BE2C (cell line): ENCODE measurements around the gene GRM1.

Source experiments
- DNase-seq: peaks from one replicate; pipeline ENCODE4 v3.0.0-alpha.2; 2020
- H3K27me3 ChIP-seq: fragments of 250-450 bp; sonication (Bioruptor Pico); 2 replicates; pipeline ENCODE4 v1.5.1; 2020; ENCODE audit warnings: mild to moderate bottlenecking
- H3K36me3 ChIP-seq: fragments of 250-450 bp; sonication (Bioruptor Pico); 2 replicates; pipeline ENCODE4 v1.5.1; 2020; ENCODE audit warnings: mild to moderate bottlenecking
- H3K4me1 ChIP-seq: fragments of 250-450 bp; sonication (Bioruptor Pico); 2 replicates; pipeline ENCODE4 v1.5.1; 2020
- H3K4me3 ChIP-seq: 2 replicates; pipeline ENCODE4 v1.5.1; 2011; ENCODE audit warnings: low read depth, low read length
- H3K9me3 ChIP-seq: fragments of 250-450 bp; sonication (Bioruptor Pico); 2 replicates; pipeline ENCODE4 v1.5.1; 2020
- TF ChIP-seq, protein P1 (sequence below): IDR thresholded peaks from 2 replicates; pipeline ENCODE4 v1.5.1; 2012; ENCODE audit warnings: mild to moderate bottlenecking, low read depth, low read length

GRM1 gene

DNA sequence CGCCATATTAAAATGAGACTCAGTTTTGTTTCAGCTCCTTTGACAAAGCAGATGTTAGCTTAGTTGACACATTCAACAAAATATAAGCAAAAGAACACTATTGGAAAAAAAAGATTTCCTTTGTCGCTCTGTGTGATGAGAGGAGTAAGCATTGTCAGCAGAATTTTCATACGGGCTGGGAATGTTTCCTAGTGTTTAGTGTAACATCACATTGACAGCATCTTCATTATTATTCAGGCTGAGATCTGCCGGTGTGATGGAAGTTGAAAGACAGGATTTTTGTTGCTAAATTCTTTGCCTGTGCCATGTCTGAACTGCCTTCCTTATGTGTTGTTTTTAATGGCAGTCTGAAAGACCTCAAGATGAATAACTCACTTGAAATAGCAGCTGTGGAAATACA lies 49.1 kb downstream of the GRM1 start:
- Histone ChIP-seq H3K4me3 (no peak overlapping the region), H3K9me3 (no peaks in the 10 kb centered on the region)
- DNase-seq, result no peak

DNA sequence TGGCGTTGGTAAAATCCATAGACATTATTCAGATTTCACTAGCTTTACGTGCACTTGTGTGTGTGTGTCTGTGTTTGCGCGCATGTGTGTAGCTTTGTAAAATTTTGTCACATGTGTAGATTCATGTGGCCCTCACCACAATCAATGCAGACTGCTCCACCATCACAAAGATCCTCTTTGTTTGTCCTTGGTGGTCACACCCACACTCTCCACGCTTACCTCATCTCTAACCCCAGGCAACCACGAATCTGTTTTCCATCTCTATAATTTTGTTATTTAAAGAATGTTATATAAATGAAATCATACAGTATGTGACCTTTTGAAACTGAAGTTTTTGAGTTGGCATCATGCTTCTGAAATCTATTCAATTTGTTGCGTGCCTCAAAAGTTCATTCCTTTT lies 58.5 kb downstream of the GRM1 start:
- no peaks in the 10 kb centered on the region for H3K36me3 ChIP-seq
- TF ChIP-seq, protein P1, sequence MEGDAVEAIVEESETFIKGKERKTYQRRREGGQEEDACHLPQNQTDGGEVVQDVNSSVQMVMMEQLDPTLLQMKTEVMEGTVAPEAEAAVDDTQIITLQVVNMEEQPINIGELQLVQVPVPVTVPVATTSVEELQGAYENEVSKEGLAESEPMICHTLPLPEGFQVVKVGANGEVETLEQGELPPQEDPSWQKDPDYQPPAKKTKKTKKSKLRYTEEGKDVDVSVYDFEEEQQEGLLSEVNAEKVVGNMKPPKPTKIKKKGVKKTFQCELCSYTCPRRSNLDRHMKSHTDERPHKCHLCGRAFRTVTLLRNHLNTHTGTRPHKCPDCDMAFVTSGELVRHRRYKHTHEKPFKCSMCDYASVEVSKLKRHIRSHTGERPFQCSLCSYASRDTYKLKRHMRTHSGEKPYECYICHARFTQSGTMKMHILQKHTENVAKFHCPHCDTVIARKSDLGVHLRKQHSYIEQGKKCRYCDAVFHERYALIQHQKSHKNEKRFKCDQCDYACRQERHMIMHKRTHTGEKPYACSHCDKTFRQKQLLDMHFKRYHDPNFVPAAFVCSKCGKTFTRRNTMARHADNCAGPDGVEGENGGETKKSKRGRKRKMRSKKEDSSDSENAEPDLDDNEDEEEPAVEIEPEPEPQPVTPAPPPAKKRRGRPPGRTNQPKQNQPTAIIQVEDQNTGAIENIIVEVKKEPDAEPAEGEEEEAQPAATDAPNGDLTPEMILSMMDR, result no peak
- H3K9me3 ChIP-seq, result no peaks in the 10 kb centered on the region
- no peak overlapping the region for H3K4me3 ChIP-seq
- H3K4me1 ChIP-seq, result no peaks in the 10 kb centered on the region
- no peak for DNase-seq
- H3K27me3 ChIP-seq, result no peaks in the 10 kb centered on the region; the same call in 1 of the 2 replicates

More for the DNA sequence above, 49.1 kb downstream of the GRM1 start:
- TF ChIP-seq, protein P1, result no peak
- H3K4me1 ChIP-seq, result no peaks in the 10 kb centered on the region
- H3K36me3 ChIP-seq, result no peaks in the 10 kb centered on the region
- H3K27me3 ChIP-seq, result no peaks in the 10 kb centered on the region

DNA sequence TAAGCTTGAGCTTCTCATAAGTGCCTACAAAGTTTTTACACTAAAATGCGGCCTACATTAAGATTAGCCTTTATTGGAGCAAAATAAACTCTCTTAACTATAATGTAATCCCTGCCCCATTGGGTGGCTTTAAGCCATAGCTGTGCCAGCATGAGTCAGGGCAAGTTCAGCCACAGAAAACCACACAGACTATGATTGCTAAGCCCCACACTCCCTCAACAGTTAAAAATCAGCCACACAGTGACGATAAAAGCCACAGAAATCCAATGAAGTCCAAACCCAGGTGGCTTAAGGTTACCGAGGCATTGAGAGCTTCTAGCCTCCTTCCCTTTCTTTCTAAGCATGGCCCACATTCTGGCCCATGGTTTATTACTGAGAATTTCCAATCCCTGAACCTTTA lies 61.6 kb downstream of the GRM1 start:
- no peak overlapping the region for H3K4me3 ChIP-seq
- H3K36me3 ChIP-seq, result no peaks in the 10 kb centered on the region
- no peak for DNase-seq
- H3K27me3 ChIP-seq, result no peaks in the 10 kb centered on the region; the same call in 1 of the 2 replicates
- no peaks in the 10 kb centered on the region for H3K9me3 ChIP-seq
- H3K4me1 ChIP-seq, result no peaks in the 10 kb centered on the region
- TF ChIP-seq, protein P1, result no peak

DNA sequence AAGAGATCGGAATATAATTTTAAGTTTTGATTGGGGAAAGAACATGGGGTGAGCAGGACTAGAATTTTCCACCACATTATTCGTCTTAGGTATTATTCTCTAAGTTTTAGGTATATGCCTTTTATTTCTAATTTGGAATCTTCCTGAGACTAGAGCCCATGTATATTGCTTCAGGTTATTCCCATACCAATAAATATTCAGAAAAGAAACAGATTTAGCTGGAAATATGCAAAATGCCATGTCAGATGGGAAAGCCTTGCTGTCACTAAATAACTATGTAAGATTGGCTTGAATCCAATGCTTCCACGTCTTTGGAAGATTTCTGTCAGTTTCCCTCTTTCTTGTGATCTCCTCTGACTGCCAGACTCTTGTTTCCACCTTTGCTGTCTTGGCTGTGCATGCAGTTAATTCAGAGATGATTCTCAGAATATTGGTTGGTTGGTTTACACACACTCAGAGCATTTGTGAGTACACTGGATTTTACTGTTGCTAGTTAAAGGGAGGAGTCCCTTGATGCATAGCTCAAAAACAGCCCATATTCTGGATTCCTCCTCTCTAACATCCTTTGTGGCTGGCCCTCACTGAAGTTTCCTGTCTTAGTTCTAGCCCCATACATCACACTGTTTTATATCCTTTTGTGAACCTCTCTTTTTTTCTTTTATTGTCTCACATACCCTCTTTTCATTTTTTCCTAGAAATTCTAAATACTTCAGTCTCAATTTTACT lies 64.3 kb downstream of the GRM1 start:
- no peak overlapping the region for H3K4me3 ChIP-seq
- H3K27me3 ChIP-seq, result no peaks in the 10 kb centered on the region; the same call in 1 of the 2 replicates
- TF ChIP-seq, protein P1, result no peak
- H3K9me3 ChIP-seq, result no peaks in the 10 kb centered on the region
- no peaks in the 10 kb centered on the region for H3K36me3 ChIP-seq
- DNase-seq, result no peak
- no peaks in the 10 kb centered on the region for H3K4me1 ChIP-seq

DNA sequence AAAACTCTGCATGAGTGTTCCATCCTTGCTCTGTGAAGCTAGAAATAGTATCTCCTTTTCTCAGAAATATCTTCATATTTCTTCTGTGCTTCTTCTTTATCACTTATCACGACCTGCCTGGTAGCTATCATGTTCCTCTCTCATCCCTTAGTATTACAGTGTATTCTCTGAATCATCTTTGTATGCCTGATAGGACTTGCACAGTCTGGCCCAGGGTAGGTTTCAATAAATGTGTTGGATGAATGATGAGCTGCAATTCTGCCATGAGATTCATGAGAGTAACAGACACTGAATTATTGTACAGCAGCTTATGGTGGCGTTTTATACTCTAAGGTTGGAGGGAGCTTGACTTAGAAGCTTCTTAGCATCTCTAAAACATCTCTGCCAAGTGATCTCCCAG lies 66.6 kb downstream of the GRM1 start:
- Histone ChIP-seq H3K4me1 (no peaks in the 10 kb centered on the region), H3K36me3 (no peaks in the 10 kb centered on the region), H3K4me3 (no peak overlapping the region), H3K27me3 (no peaks in the 10 kb centered on the region), H3K9me3 (no peaks in the 10 kb centered on the region)
- TF ChIP-seq, protein P1, result no peak
- no peak for DNase-seq

DNA sequence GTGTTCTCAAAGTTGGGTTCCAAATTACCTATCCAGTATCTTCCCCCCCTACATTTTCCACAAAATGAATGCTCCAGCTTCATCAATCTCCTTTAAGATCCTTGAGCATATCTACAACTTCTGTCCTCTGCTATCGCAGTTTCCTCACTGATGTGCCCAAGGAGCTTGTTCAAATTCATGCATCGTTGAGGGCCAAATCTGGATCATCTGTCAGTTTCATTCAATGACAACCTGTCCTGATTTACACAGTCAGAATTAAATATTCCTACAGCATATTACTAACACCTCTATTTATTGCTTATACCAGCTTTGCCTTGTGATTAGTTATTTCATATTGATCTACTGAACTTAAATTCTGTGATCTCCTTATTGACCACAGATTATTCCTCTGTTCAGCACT lies 68.7 kb downstream of the GRM1 start:
- no peak for DNase-seq

More for the DNA sequence above, 68.7 kb downstream of the GRM1 start:
- H3K36me3 ChIP-seq, result no peaks in the 10 kb centered on the region
- no peaks in the 10 kb centered on the region for H3K27me3 ChIP-seq
- no peak overlapping the region for H3K4me3 ChIP-seq
- no peaks in the 10 kb centered on the region for H3K9me3 ChIP-seq
- H3K4me1 ChIP-seq, result no peaks in the 10 kb centered on the region
- TF ChIP-seq, protein P1, result no peak
